Lung (tissue), 12 donors: ENCODE measurements around the gene ATP2B2. TPM values are rescaled to one million over a fixed set of nuclear protein-coding genes. Genes with fewer than 3 reads are reported as not detected.

ENCODE experiments used
- ATAC-seq: fragments of 200-7000 bp; cut with Tn5 transposase; one replicate; pipeline ENCODE4 v1.9.1; 2020; ENCODE audit warnings: moderate number of reproducible peaks; ENCODE audit not compliant: insufficient read depth, low FRiP score
- DNase-seq, 3 donors: peaks; one replicate each; pipeline ENCODE4 v3.0.0-alpha.2; 2013 to 2017
- H3K27ac ChIP-seq, 2 donors: one replicate each; pipeline ENCODE4 v1.5.1; 2013; ENCODE audit warnings: mild to moderate bottlenecking in 2 of 2, moderate library complexity in 2 of 2, control low read depth in 1 of 2, inconsistent platforms in 1 of 2, low read depth in 1 of 2, low read length in 1 of 2
- H3K27me3 ChIP-seq, 3 donors: one replicate each; pipeline ENCODE4 v1.5.1; 2013; ENCODE audit warnings: low read length in 2 of 3; ENCODE audit not compliant: control insufficient read depth in 3 of 3, insufficient read depth in 3 of 3
- H3K36me3 ChIP-seq, 4 donors: one replicate each; pipeline ENCODE4 v1.5.1; 2013; ENCODE audit warnings: low read length in 4 of 4, mild to moderate bottlenecking in 1 of 4, moderate library complexity in 1 of 4; ENCODE audit not compliant: control insufficient read depth in 4 of 4, insufficient read depth in 4 of 4
- H3K4me1 ChIP-seq, 5 donors: one replicate each; pipeline ENCODE4 v1.5.1; 2013; ENCODE audit warnings: low read length in 5 of 5, mild to moderate bottlenecking in 2 of 5, moderate library complexity in 1 of 5; ENCODE audit not compliant: control insufficient read depth in 5 of 5, insufficient read depth in 5 of 5
- H3K4me3 ChIP-seq: one replicate; pipeline ENCODE4 v1.5.1; 2013; ENCODE audit warnings: mild to moderate bottlenecking, control low read depth, moderate library complexity
- H3K9ac ChIP-seq, 2 donors: one replicate each; pipeline ENCODE4 v1.5.1; 2013; ENCODE audit warnings: low read length in 2 of 2, control low read depth in 1 of 2; ENCODE audit not compliant: insufficient read depth in 1 of 2
- H3K9me3 ChIP-seq, 4 donors: one replicate each; pipeline ENCODE4 v1.5.1; 2013; ENCODE audit warnings: low read length in 3 of 4, mild to moderate bottlenecking in 1 of 4, moderate library complexity in 1 of 4; ENCODE audit not compliant: control insufficient read depth in 4 of 4, insufficient read depth in 3 of 4
- CTCF ChIP-seq: IDR thresholded peaks from 2 replicates; pipeline ENCODE4 v1.5.1; 2012; ENCODE audit warnings: mild to moderate bottlenecking; ENCODE audit errors: control extremely low read depth, extremely low read depth
- WGBS, 2 donors: extraction: QIAGEN DNeasy Blood & Tissue Kit; methylation state at CpG; one replicate each; pipeline ENCODE4 v1.1.7; 2013; 5-methylcytosine and 5-hydroxymethylcytosine counted together
- polyA plus RNA-seq, 2 donors: library from polyadenylated mRNA; stranded (reverse); fragments of 200-250 nt; gene quantifications; one replicate each; pipeline ENCODE4 v1.2.1, GENCODE V29; 2013
- total RNA-seq, 2 donors: library from RNA; depleted of rRNA in 1 of 2; stranded (reverse); fragments of >200 nt in 1 of 2; gene quantifications; one replicate each; pipeline ENCODE4 v1.2.1, GENCODE V29; 2014 to 2021
- donor health status: control.
- donor health status: control.
- donor health status: Bipolar disorder and iron deficiency.
- donor health status: healthy.
- donor health status: DM: yes; HTN: yes; CAD: no.

ATP2B2 gene
- total and polyA plus RNA-seq, 4 donors: 0.06 TPM; not detected in 3

- Histone ChIP-seq H3K9me3 (peaks cover 0 to 10% (median 0%) of the 10 kb centered on the region in 4 donors), H3K4me1 (peaks cover 0 to 17% (median 0%) of the 10 kb centered on the region in 5 donors), H3K36me3 (no peaks in the 10 kb centered on the region), H3K27ac (no peak overlapping the region), H3K27me3 (no peaks in the 10 kb centered on the region), H3K4me3 (no peak overlapping the region), H3K9ac (no peak overlapping the region)
- 93 to 95% methylated on average over 10 of the region's 10 CpGs for WGBS, 2 donors
- DNase-seq (no peak), ATAC-seq (no peak)
- no peak for TF ChIP-seq CTCF
These were observed 133.6 kb downstream of the ATP2B2 start for GRCh38 chr3:10371789-10372188.

GRCh38 chr3:10371167-10371566, 134.2 kb downstream of the ATP2B2 start:
- no peak overlapping the region for H3K27ac ChIP-seq
- H3K4me1 ChIP-seq: peaks cover 0 to 17% (median 0%) of the 10 kb centered on the region in 5 donors
- H3K9ac ChIP-seq: no peak overlapping the region
- WGBS, 2 donors: 81 to 99% methylated on average over 3 of the region's 3 CpGs
- H3K36me3 ChIP-seq: no peaks in the 10 kb centered on the region
- TF ChIP-seq CTCF: no peak
- DNase-seq (no peak), ATAC-seq (no peak)
- H3K4me3 ChIP-seq: no peak overlapping the region
- H3K27me3 ChIP-seq: no peaks in the 10 kb centered on the region
- H3K9me3 ChIP-seq: peaks cover 0 to 10% (median 0%) of the 10 kb centered on the region in 4 donors

GRCh38 chr3:10370429-10370828, 135.0 kb downstream of the ATP2B2 start:
- Histone ChIP-seq H3K27ac (no peak overlapping the region), H3K9ac (no peak overlapping the region), H3K4me1 (peaks cover 0 to 17% (median 0%) of the 10 kb centered on the region in 5 donors), H3K27me3 (no peaks in the 10 kb centered on the region), H3K9me3 (peaks cover 0 to 13% (median 0%) of the 10 kb centered on the region in 4 donors), H3K36me3 (no peaks in the 10 kb centered on the region), H3K4me3 (no peak overlapping the region)
- 20 to 30% methylated on average over 10 of the region's 10 CpGs for WGBS, 2 donors
- no peak for ATAC-seq
- no peak for DNase-seq
- no peak for TF ChIP-seq CTCF

- Histone ChIP-seq H3K4me3 (no peak overlapping the region), H3K4me1 (peaks cover 0 to 17% (median 0%) of the 10 kb centered on the region in 5 donors), H3K9me3 (peaks cover 0 to 14% (median 0%) of the 10 kb centered on the region in 4 donors), H3K27me3 (no peaks in the 10 kb centered on the region), H3K27ac (no peak overlapping the region), H3K9ac (no peak overlapping the region), H3K36me3 (no peaks in the 10 kb centered on the region)
- TF ChIP-seq CTCF: no peak
- no peak for ATAC-seq
- 95 to 98% methylated on average over 2 of the region's 2 CpGs for WGBS, 2 donors
- no peak for DNase-seq
These were observed 136.9 kb downstream of the ATP2B2 start for GRCh38 chr3:10368512-10368911.
